Measurements from ENCODE around the gene SMARCE1.

DNA sequence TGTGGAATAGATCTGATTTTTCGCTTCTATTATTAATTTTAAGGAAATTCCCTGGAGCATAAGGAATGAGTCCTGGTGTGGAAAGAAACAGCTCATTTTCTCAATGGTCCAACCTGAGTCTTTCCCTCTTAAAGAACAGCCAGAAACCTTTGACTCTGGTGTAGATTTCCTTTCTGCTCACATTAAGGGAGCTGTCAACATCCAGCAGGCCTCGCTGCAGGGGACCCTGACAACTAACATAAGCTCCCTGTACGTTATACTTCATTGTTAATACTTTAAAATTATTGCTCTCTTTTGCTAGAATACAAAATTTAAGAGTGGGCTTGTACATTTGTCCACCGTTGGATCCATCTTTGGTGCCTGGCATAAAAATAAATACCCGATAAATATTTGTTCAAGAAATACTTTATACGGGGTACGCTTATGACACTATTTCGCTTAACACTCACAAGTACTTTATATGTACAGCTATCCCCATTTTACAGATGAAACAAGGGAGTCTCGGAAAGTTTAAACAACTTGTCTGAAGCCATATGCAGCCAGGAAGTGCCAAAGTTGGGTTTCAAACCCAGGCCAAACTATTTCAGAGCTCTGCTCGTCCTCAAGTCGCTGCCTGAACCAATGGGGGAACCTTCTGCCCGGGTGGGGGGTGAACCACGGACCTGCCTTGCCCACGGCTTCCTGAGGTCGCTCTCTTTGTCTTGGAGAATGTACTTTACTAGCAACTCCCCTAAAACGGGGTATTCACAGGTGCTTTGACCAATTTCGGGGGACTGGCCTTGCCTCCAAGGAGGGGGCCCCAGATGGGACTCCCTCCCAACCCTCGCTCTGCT lies 611 bp downstream of the SMARCE1 start:
- no peak for TF ChIP-seq EZH2 (IDR thresholded peaks at IDR 0.05; ENCODE audit: insufficient read depth, low read length)
- TF ChIP-seq CTCF (IDR thresholded peaks at IDR 0.05; ENCODE audit: insufficient read depth, low read depth, low read length): no peak
